Left forelimb (tissue), 1 donor: ENCODE results near the gene DCC.
"Not testable (repeated sequence)": the region's sequence is repeated elsewhere in the genome, so short reads cannot be mapped to it uniquely, and the experiment has no call there.

ENCODE experiments used
- DNase-seq: peaks from one replicate; pipeline ENCODE4 v3.0.0-alpha.2; 2018; ENCODE audit warnings: low spot score

Gene DCC

DNA sequence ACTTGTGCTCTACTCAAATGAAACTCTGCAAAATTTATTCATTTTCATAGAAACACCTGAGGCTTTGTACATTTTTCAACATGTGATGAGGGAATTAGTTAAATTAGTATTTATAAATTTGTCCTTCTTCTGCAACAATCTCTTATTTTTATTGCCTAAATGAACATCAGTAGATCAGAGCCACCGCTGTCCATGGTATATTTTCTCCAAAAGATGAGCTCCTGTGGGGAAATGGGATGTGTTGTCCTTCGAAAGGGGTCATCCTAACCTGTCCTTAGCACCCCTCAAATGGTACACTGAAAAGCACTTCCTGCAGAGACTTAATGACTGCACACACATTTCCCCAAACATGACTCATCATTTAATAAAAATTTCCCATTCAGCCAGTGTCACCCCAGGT lies 1169.9 kb downstream of the DCC start:
- DNase-seq, result no peak

DNA sequence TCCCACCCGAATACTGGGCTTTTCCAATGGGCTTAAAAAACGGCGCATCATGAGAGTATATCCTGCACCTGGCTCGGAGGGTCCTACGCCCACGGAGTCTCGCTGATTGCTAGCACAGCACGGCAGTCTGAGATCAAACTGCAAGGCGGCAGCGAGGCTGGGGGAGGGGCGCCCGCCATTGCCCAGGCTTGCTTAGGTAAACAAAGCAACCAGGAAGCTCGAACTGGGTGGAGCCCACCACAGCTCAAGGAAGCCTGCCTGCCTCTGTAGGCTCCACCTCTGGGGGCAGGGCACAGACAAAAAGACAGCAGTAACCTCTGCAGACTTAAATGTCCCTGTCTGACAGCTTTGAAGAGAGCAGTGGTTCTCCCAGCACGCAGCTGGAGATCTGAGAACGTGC lies 1171.7 kb downstream of the DCC start:
- not testable (repeated sequence) for DNase-seq

- no peak for DNase-seq
Measured at GRCh38 chr18:53521068-53521467, 1181.1 kb downstream of the DCC start.

- no peak for DNase-seq
Measured at GRCh38 chr18:53526101-53526870, 1186.3 kb downstream of the DCC start.

- no peak for DNase-seq
Measured at GRCh38 chr18:53527365-53527764, 1187.4 kb downstream of the DCC start.

DNA sequence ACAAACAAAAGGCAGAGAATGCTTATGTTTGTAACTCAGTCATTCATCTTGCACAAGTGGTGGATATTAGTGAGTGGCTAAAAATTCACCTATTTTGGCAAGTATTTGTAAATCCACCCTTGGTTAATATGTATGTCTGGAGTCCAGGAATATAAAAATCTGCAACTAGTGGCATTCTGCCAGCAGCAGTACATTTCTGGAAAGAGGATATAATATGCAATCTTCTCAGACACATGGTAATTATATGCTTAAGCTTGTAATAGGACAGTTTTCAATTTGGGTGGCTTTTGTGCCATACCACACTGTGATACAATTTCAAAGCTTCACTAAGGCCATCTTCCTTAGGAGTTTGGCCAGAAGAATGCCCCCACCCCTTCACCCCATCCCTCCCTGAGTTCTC lies 1191.2 kb downstream of the DCC start:
- no peak for DNase-seq

GRCh38 chr18:53531896-53532295 lies 1191.9 kb downstream of the DCC start:
- no peak for DNase-seq

DNA sequence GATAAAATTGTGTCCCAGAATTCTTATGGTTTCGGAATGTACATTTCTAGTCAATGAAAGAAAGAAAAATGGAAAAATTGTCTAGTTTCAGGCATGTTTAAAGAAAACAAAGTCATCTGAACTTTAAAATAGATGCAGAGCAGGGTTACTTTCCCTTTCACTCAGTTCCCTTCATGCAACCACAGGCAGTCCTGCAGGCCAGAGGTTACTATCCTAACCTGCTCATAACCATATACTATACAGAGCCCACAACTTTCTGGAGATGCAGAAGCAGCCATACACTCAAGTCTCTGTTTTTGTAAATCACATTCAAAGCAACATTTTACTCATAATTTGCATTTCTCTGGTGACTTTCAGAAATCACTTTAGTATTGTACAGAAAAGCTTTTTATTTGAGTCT lies 1194.2 kb downstream of the DCC start:
- no peak for DNase-seq

GRCh38 chr18:53534695-53535094 lies 1194.7 kb downstream of the DCC start:
- no peak for DNase-seq

DNA sequence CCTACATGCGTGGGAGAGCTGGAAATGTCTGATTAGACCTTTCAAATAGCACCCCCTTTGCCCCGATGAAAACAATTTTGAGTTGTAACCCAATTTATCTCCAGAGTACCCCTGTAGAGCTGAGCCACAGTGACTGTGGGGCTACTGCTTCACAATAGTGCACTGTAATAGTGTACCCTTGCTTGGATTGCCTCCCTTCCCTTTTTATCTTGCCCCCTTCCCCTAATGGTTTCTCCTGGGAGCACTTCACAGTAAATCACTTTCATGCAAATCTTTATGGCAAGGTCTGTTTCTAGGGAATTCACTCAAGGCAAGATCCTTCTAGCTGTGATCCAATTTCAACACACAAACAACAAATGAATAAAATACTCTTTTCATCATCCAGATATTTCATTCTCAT lies 1196.9 kb downstream of the DCC start:
- DNase-seq, result no peak

DNA sequence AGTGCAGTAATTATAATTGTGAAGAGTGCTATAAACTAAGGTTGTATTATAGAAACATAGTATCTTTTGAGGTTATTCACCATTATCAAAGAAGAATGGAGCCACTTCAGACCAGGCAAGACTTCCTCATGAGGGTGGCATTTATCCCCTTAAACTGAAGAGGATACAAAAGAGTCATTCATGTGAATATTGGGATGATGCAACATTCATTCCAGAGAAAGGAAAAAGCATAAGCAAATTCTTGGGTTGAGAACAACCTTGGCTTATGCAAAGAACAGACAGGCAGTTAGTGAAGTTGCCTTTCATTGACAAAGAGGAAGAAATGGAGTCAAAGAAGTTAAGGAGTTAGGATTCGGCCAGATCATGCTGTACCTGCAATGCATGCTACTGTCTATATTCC lies 1201.9 kb downstream of the DCC start:
- DNase-seq, result no peak

GRCh38 chr18:53543711-53544110 lies 1203.7 kb downstream of the DCC start:
- DNase-seq, result no peak

GRCh38 chr18:53544917-53545316 lies 1204.9 kb downstream of the DCC start:
- no peak for DNase-seq

DNA sequence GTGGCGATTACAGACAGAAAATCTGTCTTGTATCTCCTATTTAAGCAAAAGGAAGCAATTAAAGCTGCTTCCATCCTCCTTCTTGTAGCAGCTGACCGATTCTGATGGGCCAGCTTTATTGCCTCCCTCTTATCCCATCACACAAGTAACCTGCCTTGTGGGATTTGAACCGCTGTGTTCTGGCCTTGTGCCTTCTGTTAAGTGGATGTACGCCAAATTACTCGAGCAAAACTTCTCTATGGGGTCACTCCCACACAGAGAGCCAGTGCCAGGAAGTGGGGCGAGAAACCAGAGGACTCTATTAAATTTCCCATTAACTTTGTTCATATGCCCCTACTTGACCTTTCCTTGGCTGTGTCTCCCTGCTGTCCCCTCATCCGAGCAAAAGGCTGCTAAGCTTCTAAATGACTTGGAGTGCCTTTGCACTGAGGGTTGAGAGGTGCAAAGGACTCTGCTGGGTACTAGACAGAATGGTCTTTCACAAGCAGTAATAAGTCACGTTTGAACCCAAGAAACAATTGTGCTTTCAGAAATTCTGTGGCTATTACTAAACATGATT lies 1212.0 kb downstream of the DCC start:
- DNase-seq, result no peak

- no peak for DNase-seq
Measured at GRCh38 chr18:53553030-53553429, 1213.0 kb downstream of the DCC start.

DNA sequence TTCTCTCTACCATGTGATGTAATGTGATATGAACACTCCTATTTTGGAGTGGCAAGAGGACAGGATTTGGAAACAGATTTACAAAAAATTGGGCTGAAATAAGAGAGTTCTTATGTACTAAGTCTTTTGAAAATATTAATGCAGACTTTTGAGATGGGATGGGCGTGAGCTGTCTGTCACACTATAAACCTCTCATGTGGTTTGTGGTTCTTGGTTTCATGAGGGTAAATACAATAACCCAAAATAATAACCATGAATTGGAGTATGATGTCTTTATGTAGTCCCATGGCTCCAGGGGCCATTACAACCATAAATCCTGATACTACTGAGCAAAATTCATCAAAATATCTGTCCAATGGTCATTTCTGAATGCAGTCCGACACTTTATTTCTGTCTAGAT lies 1216.5 kb downstream of the DCC start:
- DNase-seq, result no peak

- no peak for DNase-seq
Measured at GRCh38 chr18:53560546-53560945, 1220.5 kb downstream of the DCC start.

GRCh38 chr18:53566626-53567025 lies 1226.6 kb downstream of the DCC start:
- no peak for DNase-seq

- DNase-seq, result no peak
Measured at GRCh38 chr18:53567929-53568574, 1228.1 kb downstream of the DCC start.
